ELR (cell line): ENCODE measurements around the gene SRC.

Source experiments
- DNase-seq: peaks from one replicate; pipeline ENCODE4 v3.0.0-alpha.2; 2015; ENCODE audit warnings: low read depth

The SRC gene

GRCh38 chr20:37426978-37427377 is 81.0 kb downstream of the SRC start:
- DNase-seq: no peak

GRCh38 chr20:37430044-37430443 is 84.1 kb downstream of the SRC start:
- DNase-seq: no peak

GRCh38 chr20:37430778-37431460 is 85.0 kb downstream of the SRC start:
- no peak for DNase-seq

DNA sequence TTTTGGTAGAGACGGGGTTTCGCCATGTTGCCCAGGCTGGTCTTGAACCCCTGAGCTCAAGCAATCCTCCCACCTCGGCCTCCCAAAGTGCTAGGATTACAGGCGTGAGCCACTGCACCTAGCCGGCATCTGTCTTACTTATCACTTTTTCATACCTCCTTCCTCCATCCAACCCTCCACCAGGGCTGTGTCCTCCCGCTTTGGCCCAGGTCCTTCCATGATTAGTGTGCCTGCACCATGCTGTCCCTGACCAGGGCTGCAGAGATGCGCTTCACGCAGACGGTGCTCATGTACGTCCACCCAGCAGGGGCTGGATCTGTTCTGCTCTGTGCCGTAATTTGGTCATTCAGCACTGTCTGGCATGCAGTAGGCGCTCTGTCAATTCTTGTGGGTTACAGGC is 85.8 kb downstream of the SRC start:
- no peak for DNase-seq

DNA sequence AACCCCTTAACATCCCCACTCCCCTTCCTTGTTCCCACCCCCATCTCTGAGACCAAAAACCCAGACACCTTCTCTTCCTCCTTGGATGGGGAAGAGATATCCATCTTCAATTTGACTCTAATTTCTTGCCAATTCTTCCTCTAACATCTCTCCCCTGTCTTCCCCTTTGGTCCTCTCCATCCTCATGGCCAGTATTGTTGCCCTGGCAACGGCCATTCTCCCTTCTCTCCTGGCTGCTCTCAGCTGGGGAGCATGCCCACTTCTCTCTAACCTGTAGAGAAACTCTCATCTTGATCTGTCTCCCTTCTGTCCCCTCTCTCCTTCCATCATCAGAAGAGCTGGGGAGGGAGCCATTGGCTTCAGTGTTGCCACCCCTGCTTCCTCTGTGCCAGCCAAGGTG is 86.7 kb downstream of the SRC start:
- DNase-seq: no peak

DNA sequence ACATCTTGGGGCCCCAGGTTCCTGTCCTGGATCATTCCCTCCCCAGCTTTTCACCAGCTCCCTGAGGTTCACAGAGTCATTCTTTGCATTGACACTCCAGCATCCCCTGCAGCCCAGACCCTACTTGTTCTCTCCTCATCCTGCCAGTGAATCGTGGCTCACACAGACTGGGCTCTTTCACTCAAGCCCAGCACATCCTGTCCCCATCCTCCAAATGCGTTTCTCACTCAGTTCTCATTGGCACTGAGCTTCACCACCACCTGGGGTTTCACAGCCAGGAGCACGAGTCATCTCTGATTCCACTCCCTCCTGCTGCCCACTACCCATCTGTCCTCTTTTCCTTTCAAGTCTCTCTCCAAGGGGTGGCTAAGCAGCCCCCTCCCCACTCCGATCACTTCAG is 89.7 kb downstream of the SRC start:
- DNase-seq: no peak

GRCh38 chr20:37436527-37437186 is 90.7 kb downstream of the SRC start:
- no peak for DNase-seq

DNA sequence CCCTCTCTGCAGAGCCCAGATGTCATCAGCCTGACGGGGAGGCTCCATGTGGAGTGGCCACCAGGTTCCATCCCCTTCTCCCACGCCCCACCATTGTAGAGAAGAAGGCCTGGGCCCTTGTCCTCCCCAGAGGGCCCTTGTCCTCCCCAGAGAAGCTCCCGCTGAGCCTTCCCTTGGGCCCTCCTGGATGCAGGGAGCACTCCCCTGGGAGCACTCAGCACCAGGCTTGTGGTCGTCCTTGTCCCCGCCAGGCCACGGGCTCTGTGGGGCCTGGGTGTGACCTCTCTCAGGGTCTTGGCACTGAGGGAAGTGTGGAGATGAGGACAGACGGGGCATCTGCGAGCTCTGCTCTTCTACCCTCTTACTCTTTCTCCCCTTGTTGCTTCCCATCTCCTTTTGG is 91.7 kb downstream of the SRC start:
- no peak for DNase-seq

GRCh38 chr20:37438464-37439222 is 92.7 kb downstream of the SRC start:
- DNase-seq: no peak

DNA sequence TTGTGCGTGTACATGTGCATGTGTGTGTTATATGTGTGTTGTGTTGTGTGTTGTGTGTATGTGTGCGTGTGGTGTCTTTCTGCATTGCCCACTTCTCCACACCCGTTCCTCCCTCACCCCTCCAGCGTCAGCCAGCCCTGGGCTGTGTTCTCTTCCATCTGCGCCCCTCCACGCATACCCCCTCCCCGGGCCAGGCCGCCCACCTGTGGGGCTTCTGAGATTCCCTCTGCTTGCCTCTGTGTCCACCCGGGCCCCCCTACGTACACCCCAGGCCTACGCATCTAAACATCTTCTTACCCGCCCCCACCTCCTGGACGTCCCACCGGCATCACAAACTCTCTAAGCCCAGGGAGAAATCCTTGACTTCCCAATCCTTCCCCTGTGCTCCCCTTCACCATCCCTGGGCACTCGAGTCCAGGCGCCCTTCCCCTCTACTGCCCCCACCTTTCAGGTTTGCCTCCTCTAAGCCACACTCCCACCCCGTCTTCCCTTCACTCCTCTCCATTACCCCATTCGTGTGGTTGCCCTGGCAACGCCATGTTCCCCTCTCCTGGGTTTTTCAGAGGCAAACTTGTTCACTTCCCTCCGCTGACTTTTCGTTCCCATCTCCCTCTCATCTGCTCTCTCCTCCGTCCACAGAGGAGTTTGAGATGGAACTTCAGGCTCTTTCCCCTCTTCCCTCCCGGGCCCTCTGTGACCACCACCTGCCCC is 93.4 kb downstream of the SRC start:
- DNase-seq: no peak

DNA sequence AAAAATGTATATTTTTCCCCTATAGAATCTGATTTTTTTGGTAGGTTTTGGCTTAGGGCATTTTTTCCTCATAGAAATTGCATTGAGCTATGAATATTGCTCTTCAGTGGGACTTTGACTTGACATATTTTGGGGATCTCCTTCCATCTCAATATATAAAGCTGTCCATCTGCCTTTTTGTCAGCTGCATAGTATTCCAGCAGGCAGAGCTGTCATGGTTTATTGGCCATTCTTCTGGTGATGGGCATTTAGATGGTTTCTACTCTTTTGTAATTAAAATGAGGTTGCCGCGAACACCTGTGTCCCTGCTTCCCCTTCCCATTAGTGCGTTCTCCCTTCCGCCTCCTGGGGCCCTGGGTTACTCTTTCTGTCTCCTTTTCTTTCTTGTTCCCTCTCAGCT is 95.1 kb downstream of the SRC start:
- no peak for DNase-seq

- no peak for DNase-seq
Measured at GRCh38 chr20:37442547-37442946, 96.6 kb downstream of the SRC start.

DNA sequence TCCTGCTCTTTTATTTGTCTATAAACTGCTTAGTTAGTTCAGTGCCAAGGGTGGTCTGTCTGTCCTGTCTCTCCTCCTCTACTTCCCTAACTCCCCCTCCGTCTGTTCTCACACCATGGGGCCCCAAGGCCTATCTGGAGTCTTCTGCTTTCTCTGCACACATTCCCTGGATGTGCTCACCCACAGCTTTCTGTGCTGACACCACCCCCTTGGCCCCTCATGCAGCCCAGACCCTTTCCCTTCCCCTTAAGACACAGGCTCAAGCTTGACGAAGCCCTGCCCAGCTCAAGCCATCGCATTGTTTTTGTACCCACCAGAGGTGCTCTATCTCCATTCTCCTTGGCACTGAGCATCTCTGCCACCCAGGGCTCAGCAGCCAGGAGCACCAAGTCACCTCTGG is 97.0 kb downstream of the SRC start:
- no peak for DNase-seq

GRCh38 chr20:37443596-37443995 is 97.7 kb downstream of the SRC start:
- DNase-seq: no peak

DNA sequence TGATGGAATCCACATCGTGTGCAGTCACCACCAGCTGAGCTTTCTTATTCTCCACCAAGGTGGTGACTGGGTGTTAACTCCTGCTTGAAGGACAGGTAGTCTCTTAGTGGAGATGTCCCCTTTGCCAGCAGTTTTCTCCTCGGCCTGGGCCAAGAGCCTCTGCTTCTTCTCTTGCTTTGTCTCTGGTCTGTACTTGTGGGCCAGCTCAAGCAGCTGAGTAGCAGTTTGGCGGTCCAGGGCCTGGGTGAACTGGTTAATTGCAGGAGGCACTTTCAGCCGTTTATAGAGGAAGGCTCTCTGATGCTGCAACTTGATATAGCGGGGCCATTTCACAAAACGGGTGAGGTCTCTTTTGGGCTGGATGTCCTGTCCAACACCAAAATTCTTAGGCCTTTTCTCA is 99.1 kb downstream of the SRC start:
- DNase-seq: no peak

DNA sequence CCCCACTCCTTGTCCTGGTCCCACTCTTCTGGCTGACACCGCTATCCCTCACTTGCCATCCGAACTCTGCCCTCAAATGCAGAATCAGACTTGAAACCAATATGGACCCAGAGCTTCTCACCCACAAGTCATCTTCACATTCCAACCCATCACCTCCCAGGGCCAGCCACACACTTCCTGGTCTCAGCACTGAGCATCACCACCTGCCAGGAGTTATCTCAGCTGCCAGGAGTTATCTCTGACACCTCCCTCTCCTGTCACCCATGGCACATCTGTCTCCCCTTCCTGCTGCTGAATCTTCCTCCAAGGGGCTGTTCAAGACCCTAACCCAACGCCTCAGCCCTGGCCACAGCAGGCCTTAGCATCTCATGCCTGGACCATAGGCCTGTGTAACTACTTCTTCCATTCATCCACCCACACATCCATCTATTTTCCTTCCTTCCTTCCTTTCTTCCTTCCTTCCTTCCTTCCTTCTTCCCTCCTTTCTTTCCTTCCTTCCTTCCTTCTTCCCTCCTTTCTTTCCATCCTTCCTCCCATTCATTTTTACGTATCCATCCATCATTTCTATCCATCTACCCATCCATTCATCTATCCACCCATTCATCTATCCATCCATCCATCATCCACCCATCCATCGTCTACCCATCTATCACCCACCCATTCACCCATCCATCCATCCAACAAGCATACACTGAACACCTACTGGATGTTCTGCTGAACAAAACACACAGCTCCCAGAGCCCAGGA is 100.5 kb downstream of the SRC start:
- no peak for DNase-seq

GRCh38 chr20:37447688-37448087 is 101.7 kb downstream of the SRC start:
- no peak for DNase-seq

GRCh38 chr20:37449276-37449675 is 103.3 kb downstream of the SRC start:
- no peak for DNase-seq

GRCh38 chr20:37450344-37450743 is 104.4 kb downstream of the SRC start:
- DNase-seq: no peak

DNA sequence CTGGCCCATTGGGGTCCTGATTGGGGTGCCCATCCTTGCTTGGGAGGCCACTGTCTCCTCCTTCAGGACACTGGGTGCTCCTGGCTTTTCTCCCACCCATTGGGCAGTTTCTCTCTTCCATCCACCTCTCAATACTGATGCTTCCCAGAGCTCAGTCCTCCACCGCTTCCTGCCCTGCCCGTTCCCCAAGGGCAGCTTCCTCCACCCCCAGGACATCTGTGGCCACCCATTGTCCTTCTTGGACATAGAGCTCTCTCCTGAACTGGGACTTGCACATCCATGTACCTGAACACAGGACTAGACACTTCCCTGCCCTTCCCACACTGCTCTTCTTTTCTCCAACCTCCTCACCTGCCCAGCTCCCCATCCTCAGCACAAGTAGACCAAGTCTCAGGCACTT is 105.7 kb downstream of the SRC start:
- no peak for DNase-seq

- DNase-seq: no peak
Measured at GRCh38 chr20:37452236-37452635, 106.3 kb downstream of the SRC start.

GRCh38 chr20:37453288-37453687 is 107.3 kb downstream of the SRC start:
- DNase-seq: no peak
